Astrocyte (in vitro differentiated cells and primary cell): ENCODE measurements around the gene PTPRD.

Experiments used
- CTCF ChIP-seq: IDR thresholded peaks from 2 replicates; pipeline ENCODE4 v1.5.1; 2011; ENCODE audit warnings: low read depth, mild to moderate bottlenecking, inconsistent platforms, low read length, moderate library complexity; ENCODE audit not compliant: insufficient read depth
- EZH2 ChIP-seq: IDR thresholded peaks from 2 replicates; pipeline ENCODE4 v1.6.1; 2012; ENCODE audit warnings: mild to moderate bottlenecking, low read length, inconsistent platforms; ENCODE audit not compliant: insufficient read depth

- no peak for TF ChIP-seq CTCF
- TF ChIP-seq EZH2 = no peak
Measured at GRCh38 chr9:10254338-10254737, 358.5 kb downstream of the PTPRD start.
